OCI-LY7 (cell line): ENCODE measurements around the gene KLK10.

Experiments
- EZH2phosphoT487 ChIP-seq: fragments of 200-600 bp; sonication (generic); IDR thresholded peaks from 2 replicates; pipeline ENCODE4 v1.6.1; 2018; ENCODE audit warnings: low read depth, borderline replicate concordance, mild to moderate bottlenecking, mixed run types, antibody characterized with exemption, low read length, moderate library complexity, mixed read lengths
- TF ChIP-seq, protein P1 (sequence below): fragments of 200-600 bp; sonication (generic); conservative IDR thresholded peaks from 2 replicates; pipeline ENCODE4 v1.5.1; 2014; ENCODE audit warnings: mild to moderate bottlenecking, antibody characterized with exemption, low read length, moderate library complexity, mixed read lengths

DNA sequence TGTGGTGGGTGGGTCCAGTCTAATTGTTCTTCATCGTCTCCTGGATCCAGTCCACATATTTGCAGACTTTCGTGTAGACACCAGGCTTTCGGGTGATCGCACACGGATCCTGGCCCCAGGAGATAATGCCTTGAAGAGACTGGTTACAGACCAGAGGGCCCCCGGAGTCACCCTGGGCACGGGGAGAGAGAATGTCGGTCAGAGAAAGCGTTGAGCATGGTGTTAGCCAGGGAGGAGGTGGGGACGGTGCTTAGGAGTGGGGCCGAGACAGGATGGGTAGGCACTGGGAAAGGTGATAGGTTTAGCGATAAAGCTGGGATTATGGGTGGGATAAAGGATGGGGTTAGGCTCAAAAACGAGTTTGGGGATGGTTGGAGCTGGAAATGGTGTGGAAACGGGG lies 3.0 kb upstream of the KLK10 start:
- TF ChIP-seq, protein P1, sequence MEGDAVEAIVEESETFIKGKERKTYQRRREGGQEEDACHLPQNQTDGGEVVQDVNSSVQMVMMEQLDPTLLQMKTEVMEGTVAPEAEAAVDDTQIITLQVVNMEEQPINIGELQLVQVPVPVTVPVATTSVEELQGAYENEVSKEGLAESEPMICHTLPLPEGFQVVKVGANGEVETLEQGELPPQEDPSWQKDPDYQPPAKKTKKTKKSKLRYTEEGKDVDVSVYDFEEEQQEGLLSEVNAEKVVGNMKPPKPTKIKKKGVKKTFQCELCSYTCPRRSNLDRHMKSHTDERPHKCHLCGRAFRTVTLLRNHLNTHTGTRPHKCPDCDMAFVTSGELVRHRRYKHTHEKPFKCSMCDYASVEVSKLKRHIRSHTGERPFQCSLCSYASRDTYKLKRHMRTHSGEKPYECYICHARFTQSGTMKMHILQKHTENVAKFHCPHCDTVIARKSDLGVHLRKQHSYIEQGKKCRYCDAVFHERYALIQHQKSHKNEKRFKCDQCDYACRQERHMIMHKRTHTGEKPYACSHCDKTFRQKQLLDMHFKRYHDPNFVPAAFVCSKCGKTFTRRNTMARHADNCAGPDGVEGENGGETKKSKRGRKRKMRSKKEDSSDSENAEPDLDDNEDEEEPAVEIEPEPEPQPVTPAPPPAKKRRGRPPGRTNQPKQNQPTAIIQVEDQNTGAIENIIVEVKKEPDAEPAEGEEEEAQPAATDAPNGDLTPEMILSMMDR = no peak
- no peak for TF ChIP-seq EZH2phosphoT487
